GM19238 (cell line): ENCODE results near the gene PLA2G4E.

ENCODE experiments used
- DNase-seq: peaks from one replicate; pipeline ENCODE4 v3.0.0; 2011; ENCODE audit warnings: low spot score; ENCODE audit not compliant: insufficient read length

The PLA2G4E gene

GRCh38 chr15:41936649-41937567, 83.9 kb downstream of the PLA2G4E start:
- no peak for DNase-seq

DNA sequence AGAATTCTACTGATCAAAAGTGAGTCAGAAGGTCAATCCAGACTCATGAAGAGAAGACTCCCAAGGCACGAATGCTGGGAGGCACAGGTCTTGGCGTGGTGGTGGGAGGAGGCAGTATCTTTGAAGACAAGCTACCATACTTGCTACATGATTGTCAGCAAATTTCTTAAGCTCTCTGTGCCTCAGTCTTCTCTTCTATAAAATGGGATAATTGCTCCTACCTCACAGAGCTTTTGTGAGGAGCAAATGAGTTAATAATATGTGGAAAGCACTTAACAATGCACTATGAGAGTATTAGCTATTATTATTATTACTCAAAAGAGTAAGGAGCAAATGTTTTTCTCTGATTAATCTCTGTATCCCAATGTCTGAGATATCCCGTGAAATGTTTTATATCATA, 84.7 kb downstream of the PLA2G4E start:
- DNase-seq = no peak

- DNase-seq = no peak
Observed at GRCh38 chr15:41935566-41936020, 85.2 kb downstream of the PLA2G4E start.

GRCh38 chr15:41934843-41935242, 86.0 kb downstream of the PLA2G4E start:
- no peak for DNase-seq

GRCh38 chr15:41933771-41934170, 87.1 kb downstream of the PLA2G4E start:
- DNase-seq = no peak

- no peak for DNase-seq
Observed at GRCh38 chr15:41933326-41933725, 87.5 kb downstream of the PLA2G4E start.

- no peak for DNase-seq
Observed at GRCh38 chr15:41932511-41933289, 88.1 kb downstream of the PLA2G4E start.

DNA sequence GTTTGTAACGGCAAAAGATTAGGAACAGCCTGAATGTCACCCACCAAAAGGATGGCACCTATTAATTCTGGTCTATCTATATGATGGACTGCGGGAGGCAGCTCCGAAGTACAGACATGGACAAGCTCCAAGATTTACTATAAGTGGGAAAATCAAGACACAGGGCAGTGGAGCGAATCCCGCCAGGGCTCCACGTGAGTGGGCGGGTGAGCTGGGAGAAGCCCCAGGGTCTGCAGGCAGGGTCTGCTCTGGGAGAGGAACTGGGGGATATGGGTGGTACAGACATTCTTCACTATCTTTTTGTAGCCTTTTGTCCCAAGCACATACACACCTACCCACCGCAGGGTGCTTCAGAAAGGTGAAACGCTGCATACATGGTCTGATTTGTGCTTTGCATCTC, 88.7 kb downstream of the PLA2G4E start:
- no peak for DNase-seq
